Right lobe of liver (tissue), 6 donors: ENCODE data around the gene UBE2G1. TPM values are rescaled to one million over a fixed set of nuclear protein-coding genes. Genes with fewer than 3 reads are reported as not detected.

Experiments used
- ATAC-seq, 4 donors: fragments of 200-7000 bp; cut with Tn5 transposase; one replicate each; pipeline ENCODE4 v1.9.1; 2020; ENCODE audit warnings: mild to moderate bottlenecking in 4 of 4, moderate library complexity in 4 of 4
- DNase-seq, 3 donors: peaks; one replicate each; pipeline ENCODE4 v3.0.0-alpha.2; 2020
- H3K27ac ChIP-seq, 3 donors: fragments of 200-600 bp; one replicate each; pipeline ENCODE4 v1.8.0; 2022
- H3K27me3 ChIP-seq, 2 donors: fragments of 200-600 bp; one replicate each; pipeline ENCODE4 v1.8.0; 2022
- H3K36me3 ChIP-seq, 4 donors: fragments of 200-600 bp; sonication (generic) in 1 of 4; one replicate each; pipeline versions ENCODE4 v1.5.1 to v1.8.0; 2017 to 2022; ENCODE audit warnings: control low read depth in 1 of 4
- H3K4me1 ChIP-seq, 4 donors: fragments of 200-600 bp; sonication (generic) in 1 of 4; one replicate each; pipeline versions ENCODE4 v1.5.1 to v1.8.0; 2017 to 2022; ENCODE audit warnings: control low read depth in 1 of 4
- H3K4me3 ChIP-seq, 3 donors: fragments of 200-600 bp; one replicate each; pipeline ENCODE4 v1.8.0; 2022
- H3K9me3 ChIP-seq, 4 donors: fragments of 200-600 bp; sonication (generic) in 1 of 4; one replicate each; pipeline versions ENCODE4 v1.5.1 to v1.8.0; 2017 to 2022; ENCODE audit warnings: control low read depth in 1 of 4
- POLR2A ChIP-seq: fragments of 450-650 bp; IDR thresholded peaks from one replicate; pipeline ENCODE4 v1.6.1; 2017; ENCODE audit warnings: antibody characterized with exemption, mild to moderate bottlenecking
- WGBS: methylation state at CpG from one replicate; pipeline ENCODE4 v1.1.6; 2018; ENCODE audit warnings: low coverage, low lambda C conversion rate; ENCODE audit not compliant: insufficient coverage; ENCODE audit errors: missing lambda C conversion rate; 5-methylcytosine and 5-hydroxymethylcytosine counted together
- intact Hi-C, 2 donors: fragments of 100-400 bp; cut with DNase I; formaldehyde crosslinking; loops; one replicate each; pipeline versions ENCODE4 v1.11.2 to v1.14.1; 2022
- total RNA-seq, 6 experiments: library from RNA; depleted of rRNA in 2 of 6; stranded (reverse); fragments of >200 nt in 2 of 6; fragmentation: NEBNext Ultra II Directional in 3 of 6; extraction: Animal tissue kit (Norgen Biotek cat#: 25700) in 3 of 6; gene quantifications; one replicate each; pipeline versions ENCODE4 v1.1.0 to v1.2.4, GENCODE V29; 2016 to 2023
- TF ChIP-seq, protein P1 (sequence below), 4 donors: fragments of 200-600 bp in 3 of 4; fragments of 450-650 bp in 1 of 4; IDR thresholded peaks; one replicate each; pipeline versions ENCODE4 v1.5.1 to v1.8.0; 2016 to 2022; ENCODE audit warnings: antibody characterized with exemption in 4 of 4, mild to moderate bottlenecking in 2 of 4
- donor health status: DM: no; HTN: yes; CAD: no.
- donor health status: DM: no; HTN: no; CAD: no.
- donor health status: DM: no; HTN: no; CAD: no.
- donor health status: DM: no; HTN: yes; CAD: no.
- donor health status: DM: no; HTN: yes; CAD: no.

The UBE2G1 gene
- total RNA-seq, 6 experiments from 2014 or later, result 30.3 to 45.5 (median 38.8) TPM

DNA sequence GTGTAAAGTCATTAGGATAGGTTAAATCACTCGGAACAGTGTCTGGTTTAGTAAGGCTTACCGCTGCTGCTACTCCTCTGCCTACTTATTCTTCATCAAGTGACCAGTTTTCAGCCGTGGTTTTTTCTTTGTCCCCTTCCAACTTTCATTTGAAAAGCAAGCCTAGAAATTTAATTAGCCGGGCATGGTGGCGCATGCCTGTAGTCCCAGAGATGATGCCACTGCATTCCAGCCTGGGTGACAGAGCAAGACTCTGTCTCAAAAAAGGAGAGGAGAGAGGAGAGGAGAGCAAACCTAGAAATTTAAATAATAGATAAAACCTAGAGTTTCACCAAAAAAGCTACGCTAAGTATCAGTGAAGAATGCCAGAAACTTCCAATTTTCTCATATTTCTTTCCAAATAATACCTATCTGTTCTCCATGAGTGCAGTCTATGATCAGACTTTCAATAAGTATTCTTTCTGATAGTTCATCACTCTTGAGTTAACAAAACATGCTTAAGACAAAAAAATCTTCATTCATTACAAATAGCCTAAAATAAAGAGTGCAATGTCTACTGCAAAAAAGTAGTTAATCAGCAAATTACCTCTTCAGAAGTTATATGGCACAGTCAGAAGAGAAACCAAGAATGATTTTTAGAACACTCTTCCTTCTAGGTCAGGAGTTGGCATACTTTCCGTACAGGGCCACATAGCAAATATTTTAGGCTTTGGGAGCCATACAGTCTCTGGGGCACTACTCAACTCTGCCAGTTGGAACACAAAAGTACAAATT is 117.8 kb downstream of the UBE2G1 start:
- TF ChIP-seq POLR2A, result no peak
- TF ChIP-seq, protein P1, sequence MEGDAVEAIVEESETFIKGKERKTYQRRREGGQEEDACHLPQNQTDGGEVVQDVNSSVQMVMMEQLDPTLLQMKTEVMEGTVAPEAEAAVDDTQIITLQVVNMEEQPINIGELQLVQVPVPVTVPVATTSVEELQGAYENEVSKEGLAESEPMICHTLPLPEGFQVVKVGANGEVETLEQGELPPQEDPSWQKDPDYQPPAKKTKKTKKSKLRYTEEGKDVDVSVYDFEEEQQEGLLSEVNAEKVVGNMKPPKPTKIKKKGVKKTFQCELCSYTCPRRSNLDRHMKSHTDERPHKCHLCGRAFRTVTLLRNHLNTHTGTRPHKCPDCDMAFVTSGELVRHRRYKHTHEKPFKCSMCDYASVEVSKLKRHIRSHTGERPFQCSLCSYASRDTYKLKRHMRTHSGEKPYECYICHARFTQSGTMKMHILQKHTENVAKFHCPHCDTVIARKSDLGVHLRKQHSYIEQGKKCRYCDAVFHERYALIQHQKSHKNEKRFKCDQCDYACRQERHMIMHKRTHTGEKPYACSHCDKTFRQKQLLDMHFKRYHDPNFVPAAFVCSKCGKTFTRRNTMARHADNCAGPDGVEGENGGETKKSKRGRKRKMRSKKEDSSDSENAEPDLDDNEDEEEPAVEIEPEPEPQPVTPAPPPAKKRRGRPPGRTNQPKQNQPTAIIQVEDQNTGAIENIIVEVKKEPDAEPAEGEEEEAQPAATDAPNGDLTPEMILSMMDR (IDR thresholded peaks at IDR 0.05), result no peak
- Histone ChIP-seq H3K9me3 (no peaks in the 10 kb centered on the region), H3K27me3 (no peaks in the 10 kb centered on the region), H3K4me1 (peaks cover 0 to 49% (median 6%) of the 10 kb centered on the region in 4 donors), H3K36me3 (peaks cover 0 to 4% (median 0%) of the 10 kb centered on the region in 4 donors), H3K4me3 (no peak overlapping the region), H3K27ac (no peak overlapping the region)
- WGBS, result 90% methylated on average over 7 of the region's 7 CpGs
- intact Hi-C loops, result no loop called here
- DNase-seq (no peak), ATAC-seq (peak in 1 of 4 donors; percentile 42)

DNA sequence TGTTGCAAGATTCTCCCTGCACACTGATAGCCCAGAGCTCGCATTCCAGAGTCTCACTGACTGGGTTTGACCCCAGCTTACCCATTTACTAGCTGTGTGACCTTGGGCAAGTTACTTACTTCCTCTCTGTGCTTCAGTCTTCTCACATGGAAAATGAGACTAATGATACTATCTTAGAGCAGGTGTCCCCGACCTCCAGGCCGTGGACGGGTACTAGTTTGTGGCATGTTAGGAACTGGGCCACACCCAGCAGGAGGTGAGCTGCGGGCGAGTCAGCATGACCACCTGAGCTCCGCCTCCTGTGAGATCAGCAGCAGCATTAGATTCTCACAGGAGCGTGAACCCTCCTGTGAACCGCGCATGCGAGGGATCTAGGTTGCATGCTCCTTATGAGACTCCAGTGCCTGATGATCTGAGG is 118.5 kb downstream of the UBE2G1 start:
- Histone ChIP-seq H3K27me3 (no peaks in the 10 kb centered on the region), H3K36me3 (peaks cover 0 to 4% (median 0%) of the 10 kb centered on the region in 4 donors), H3K27ac (no peak overlapping the region), H3K4me3 (no peak overlapping the region), H3K9me3 (no peaks in the 10 kb centered on the region), H3K4me1 (peaks cover 0 to 52% (median 6%) of the 10 kb centered on the region in 4 donors)
- no CpG with 5 or more reads among the region's 11 CpGs for WGBS
- intact Hi-C loops, result no loop called here
- ATAC-seq, result peak in 2 of 4 donors; percentile 16 to 31
- no peak for DNase-seq
- TF ChIP-seq, protein P1 (IDR thresholded peaks at IDR 0.05), result no peak
- no peak for TF ChIP-seq POLR2A

DNA sequence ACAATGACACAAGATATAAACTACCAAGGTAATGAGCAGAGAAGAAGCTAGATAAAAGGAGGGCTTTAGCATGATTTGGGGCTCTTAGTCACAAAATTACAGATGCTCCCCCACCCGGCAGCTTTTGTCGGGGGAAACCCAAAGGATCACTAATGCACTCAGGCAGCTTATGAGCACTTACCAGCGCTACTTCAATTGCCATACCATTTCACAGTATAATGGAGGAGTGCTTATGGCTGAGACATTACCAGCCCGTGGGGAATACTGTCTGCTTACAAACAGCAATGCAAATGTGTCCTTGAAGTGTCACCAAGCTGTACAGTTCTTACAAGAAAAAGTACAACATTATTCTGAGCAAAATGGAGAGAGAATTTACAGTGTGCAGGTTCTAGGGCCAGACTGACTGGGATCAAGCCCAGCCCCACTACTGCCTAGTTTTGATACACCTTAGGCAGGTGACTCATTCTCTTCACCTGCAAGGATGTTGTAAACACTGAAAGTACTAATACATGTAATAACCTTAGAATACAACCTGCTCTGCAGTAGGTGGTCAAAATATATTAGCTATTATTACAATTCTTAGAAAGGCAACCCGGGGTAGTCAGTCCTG is 119.0 kb downstream of the UBE2G1 start:
- no peak for DNase-seq
- H3K36me3 ChIP-seq, result peaks cover 0 to 4% (median 0%) of the 10 kb centered on the region in 4 donors
- no peak overlapping the region for H3K27ac ChIP-seq
- H3K27me3 ChIP-seq, result no peaks in the 10 kb centered on the region
- H3K4me1 ChIP-seq, result peaks cover 0 to 54% (median 6%) of the 10 kb centered on the region in 4 donors
- no peak for TF ChIP-seq POLR2A
- TF ChIP-seq, protein P1 (IDR thresholded peaks at IDR 0.05), result no peak
- no peaks in the 10 kb centered on the region for H3K9me3 ChIP-seq
- no peak for ATAC-seq
- H3K4me3 ChIP-seq, result no peak overlapping the region
- 66% methylated on average over 3 of the region's 5 CpGs for WGBS
- intact Hi-C loops, result no loop called here

DNA sequence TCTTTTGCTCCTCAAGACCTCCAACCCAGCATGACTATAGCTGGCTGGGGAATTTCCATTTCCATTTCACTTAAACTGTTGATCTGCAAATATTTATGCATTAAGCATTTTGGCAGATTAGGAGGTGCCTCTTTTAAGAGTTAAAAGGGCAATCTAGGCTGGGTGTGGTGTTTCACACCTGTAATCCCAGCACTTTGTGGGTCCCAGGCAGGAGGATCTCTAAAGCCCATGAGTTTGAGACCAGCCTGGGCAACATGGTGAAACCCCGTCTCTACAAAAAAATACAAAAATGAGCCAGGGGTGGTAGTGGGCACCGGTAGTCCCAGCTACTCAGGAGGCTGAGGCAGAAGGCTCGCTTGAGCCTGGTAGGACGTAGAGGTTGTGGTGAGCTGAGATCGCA is 119.8 kb downstream of the UBE2G1 start:
- peaks cover 0 to 54% (median 6%) of the 10 kb centered on the region in 4 donors for H3K4me1 ChIP-seq
- ATAC-seq (no peak), DNase-seq (no peak)
- H3K27me3 ChIP-seq, result no peaks in the 10 kb centered on the region
- peaks cover 0 to 6% (median 3%) of the 10 kb centered on the region in 4 donors for H3K36me3 ChIP-seq
- intact Hi-C loops, result no loop called here
- no peaks in the 10 kb centered on the region for H3K9me3 ChIP-seq
- H3K4me3 ChIP-seq, result no peak overlapping the region
- no peak overlapping the region for H3K27ac ChIP-seq
- 88% methylated on average over 5 of the region's 5 CpGs for WGBS
- TF ChIP-seq, protein P1 (IDR thresholded peaks at IDR 0.05), result no peak
- no peak for TF ChIP-seq POLR2A
